Inferior parietal cortex (tissue), 1 donor: ENCODE data around the gene PIGBOS1.
"Not testable (repeated sequence)": the region's sequence is repeated elsewhere in the genome, so short reads cannot be mapped to it uniquely, and the experiment has no call there.

Experiments
- DNase-seq: peaks from one replicate; pipeline ENCODE4 v3.0.0-alpha.2; 2016; ENCODE audit errors: extremely low spot score

Gene PIGBOS1

DNA sequence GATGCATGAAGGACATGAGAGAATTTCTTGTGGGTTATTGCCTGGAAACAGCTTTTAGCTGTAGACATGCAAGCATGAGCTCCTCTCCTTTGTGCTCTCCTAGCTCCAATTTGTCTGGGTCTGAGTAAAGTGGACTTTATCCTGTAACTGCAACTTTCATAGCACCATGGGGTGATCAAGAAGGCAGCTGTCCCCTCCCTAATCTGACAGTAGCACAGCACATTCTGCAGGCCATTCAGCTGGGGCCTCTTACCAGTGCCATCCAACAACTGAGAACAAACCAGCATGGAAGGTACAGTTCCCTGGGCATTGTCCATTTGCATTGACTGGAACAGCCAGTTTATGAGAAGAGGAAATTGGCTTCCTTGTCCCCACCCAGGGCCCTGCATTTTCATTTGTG, 21.6 kb downstream of the PIGBOS1 start:
- no peak for DNase-seq

DNA sequence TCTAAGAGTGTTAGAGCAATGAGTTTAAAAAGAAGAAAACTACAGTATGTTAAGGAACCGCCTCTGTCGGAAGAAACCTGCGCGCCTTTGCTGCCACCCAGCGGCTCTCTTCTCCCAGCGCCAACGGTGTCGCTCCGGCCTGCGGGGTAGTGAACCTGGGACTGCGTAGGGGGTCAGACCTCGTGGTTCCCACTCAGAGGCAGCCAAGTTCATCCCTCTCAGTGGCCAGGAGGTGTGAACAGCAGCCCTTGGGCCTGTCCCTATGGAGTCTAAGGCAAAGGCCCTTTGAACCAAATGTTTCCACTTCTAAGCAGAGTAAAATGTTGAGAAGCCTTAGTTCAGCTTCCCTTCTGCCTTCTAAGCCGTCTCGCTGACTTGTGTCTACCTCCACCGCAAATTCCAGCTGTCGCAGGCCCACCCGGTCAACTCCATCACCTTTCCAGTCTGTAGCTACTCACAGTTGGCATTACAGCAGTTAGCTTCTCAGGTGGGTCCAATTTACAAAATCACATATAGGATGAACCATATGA, 28.3 kb downstream of the PIGBOS1 start:
- DNase-seq = peak; percentile 77

DNA sequence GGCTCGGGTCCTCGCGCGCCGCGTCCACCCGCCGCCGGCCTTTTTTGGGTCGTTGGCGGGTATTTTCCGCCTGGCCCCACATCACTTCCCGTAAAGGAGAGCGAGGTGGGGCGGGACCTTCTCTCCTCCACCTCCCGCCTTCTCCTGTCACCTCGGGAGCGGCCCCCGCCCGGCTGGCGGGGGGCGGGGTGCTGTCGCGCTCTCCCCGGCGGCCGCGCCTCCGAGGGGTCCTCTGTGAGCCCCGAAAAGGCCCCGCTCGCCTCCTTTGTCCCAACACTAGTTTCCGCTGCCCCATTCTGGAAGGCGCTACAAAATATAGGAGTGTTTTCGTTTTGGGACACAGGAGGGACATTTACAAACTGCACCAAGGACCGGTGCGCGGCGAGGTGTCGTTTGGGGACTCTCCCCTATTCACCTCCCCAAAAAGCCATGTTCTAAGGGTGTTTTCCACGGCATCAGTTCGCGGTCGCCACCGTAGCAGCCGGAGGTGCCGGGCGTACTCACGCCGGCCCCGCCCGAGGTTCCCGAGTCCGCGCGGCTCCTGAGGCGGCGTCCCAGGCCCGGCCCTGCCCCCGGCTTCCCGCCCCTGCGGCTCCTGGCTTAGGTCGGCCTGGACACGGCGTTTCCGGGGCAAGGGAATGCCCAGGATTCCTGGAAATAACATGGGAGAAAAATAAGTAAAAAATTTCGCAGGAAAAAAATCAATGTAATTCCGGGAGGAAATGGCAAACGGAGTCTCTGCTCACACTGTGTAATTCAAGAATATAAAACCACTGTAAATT, 29.0 kb downstream of the PIGBOS1 start, which contains the start of gene RAB27A:
TSS of gene RAB27A (minus strand) at position 68 of the 782 bp plus-strand sequence. CDS start 54,879 bp downstream, outside the sequence.
- DNase-seq = no peak

DNA sequence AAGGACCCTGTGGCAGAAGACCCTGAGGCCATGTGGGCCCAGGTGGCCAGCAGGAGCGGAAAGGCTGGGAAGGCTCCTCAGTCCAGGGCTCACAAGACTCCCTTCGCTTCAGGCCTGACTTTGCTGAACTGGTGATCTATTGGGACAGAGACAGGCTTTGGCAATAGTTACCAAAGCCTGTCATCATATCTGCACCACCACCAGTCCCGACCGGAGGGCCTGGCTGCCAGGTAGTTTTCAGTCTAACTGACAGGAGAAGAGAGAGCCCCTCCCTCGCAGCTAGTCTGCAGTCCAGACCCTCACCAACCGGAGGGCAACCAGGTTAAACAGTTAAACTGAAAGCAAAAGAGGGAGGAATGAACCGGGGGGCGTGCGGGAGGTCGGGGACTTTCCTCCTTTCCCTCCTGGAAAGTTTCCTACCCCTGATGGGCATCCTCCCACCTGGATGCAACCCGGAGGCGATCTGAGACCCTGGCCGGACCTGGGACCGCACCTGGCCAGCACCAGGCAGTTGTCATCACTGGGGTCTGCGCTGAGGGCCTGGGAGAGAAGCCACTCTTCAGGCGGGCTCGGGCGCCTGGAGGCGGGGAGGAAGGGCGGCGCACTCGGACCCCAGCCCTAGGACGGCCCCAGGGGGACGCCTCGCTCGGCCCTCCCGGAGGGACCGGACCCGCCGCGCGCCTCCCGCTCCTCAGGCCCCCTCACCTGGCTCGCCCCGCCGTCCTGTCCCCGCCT, 29.7 kb downstream of the PIGBOS1 start:
- DNase-seq = no peak

DNA sequence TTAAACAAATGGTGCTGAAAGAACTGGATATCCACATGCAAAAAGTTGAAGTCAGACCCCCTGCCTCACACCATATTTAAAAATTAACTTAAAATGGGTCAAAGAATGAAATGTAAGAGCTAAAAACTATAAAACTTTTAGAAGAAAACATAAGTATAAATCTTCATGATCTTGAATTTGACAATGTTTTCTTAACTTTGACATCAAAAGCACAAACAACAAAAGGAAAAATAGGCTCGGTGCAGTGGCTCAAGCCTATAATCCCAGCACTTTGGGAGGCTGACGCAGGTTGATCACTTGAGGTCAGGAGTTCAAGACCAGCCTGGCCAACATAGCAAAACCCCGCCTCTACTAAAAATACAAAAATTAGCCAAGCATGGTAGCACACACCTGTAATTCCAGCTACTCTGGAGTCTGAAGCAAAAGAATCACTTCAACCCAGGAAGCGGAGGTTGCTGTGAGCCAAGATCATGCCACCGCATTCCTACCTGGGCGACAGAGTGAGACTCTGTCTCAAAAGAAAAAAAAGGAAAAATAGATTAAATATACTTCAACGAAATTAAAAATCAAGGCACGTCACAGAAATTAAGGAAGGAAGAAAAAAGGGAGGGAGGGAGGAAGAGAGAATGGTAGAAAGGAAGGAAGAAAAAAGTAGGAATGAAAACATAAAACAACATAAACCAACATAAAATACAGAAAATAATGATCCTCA, 30.8 kb downstream of the PIGBOS1 start:
- no peak for DNase-seq

DNA sequence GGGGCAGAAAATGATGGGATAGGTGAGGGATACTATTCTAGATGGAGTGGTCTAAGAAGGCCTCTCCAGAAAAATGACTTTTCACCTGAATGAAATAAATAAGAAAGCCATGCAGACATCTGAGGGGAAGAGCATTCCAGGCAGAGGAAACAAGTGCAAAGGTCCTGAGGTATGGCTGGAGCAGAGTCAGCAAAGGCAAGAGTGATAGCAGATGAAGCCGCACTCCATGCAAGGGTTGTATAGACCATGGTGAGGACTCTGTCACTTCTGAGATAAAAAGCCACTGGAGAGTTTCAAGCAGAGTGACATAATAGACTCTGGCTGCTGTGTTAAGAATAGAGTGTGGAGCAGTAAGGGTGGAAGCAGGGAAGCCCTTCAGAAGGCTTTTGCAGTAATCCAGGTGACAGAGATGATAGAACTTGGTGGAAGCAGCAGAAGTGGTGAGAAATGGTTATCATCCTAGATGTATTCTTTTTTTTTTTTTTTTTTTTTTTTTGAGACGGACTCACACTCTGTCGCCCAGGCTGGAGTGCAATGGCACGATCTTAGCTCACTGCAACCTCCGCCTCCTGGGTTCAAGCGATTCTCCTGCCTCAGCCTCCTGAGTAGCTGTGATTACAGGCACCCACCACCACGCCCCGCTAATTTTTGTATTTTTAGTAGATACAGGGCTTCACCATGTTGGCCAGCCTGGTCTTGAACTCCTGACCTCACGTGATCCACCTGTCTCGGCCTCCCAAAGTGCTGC, 32.3 kb downstream of the PIGBOS1 start:
- DNase-seq = not testable (repeated sequence)

DNA sequence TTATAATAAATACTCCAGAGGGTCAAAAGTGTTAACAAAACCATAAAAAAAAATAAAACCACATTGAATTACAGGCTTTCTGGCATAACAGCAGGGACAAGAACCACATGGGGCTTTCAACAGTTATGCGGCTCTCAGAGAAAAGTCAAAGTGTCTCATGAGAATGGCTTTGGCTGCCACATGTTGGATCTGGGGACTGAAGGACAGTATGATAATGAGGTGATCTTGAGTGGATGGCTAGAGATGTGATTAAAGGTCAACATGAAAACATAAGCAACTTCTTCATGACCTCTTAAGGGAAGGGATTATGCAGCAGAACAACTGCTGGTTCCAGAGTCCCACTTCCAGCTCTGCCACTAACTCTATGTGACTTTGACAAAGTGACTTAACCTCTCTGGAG, 34.5 kb downstream of the PIGBOS1 start:
- DNase-seq = no peak

DNA sequence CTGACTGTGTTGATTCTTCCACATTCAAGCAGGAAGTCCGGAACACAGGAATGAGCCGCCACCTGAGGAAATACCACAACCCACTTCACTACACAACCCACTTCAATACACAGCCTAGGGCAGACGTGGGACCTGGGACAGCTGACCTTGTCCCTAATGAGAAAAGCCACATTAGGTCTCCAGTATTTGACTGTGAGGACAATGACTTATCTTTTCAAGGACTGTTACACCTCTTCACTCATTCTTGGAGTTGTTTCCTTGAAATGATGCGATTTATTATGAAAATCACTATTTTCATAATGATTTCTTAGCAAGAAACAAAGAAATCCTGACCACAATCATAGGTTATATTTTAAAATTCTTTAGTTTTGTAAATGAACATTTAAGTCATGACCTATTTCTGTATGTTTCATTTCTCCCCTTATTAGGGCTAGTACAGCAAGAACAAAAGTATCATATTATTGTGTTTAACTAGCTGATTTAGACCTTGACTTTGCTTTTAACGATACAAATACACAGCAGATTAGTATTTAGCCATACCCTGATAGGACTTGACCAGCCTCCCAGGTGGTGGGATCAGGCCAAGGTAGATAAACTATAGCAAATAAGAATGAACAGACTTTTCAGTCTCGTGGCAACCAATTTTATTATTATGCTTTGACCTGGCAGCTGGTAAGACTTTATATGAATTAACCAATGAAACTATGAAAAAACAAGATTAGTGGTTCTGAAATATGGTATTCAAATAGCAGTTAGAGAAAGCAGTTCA, 35.4 kb downstream of the PIGBOS1 start:
- DNase-seq = no peak

DNA sequence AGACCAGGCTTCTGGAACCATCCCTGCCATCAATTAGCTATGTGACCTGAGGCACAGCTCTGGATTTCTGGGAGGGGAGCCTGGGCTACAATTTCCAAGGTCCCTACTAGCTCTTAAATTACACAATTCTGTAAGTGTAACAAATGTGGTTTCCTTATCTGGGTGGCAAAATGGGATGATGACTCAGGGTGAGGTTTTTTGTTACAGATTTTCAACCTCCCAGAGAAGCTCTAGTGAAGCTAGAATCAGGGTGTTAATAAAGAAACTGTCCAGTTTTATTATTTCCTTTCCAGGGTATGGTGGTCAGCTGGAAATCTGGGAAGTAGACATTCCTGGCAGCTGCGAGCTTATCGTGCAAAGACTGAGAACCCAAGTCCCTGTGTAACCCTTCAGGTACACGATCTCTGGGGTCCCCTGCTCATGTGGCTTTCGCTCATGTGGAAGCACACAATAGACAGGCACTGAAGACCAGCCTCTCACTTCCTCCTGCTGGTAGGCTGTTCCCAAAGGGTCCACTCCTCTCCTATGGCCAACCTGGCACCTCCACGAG, 36.6 kb downstream of the PIGBOS1 start:
- no peak for DNase-seq

DNA sequence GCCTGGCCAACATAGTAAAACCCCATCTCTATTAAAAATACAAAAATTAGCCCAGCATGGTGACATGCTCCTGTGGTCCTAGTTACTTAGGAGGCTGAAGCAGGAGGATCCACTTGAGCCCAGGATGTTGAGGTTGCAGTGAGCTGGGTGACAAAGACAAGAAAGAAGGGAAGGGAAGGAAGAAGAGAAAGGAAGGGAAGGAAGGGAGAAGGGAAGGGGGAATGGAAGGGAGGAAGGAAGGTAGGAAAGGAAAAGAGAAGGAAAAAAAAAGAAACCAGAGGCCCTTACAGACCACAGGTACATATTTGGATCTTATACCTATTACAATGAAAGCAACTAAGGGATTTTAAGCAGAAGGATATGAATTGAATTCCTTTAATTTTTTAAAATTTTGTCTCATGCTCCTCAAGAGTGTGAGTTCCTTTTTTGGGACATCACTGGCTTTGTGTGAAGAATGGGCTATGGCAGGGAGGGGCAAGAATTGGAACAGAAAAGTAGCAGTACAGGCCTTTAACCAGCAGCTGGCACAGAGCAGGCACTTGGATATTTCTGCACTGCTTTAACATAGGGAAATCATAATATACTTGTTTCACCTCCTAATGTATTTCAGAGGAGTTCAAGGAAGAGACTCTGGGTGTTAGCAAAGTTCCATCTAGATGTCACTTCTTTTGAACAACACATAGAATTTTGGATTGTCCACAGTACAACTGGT, 37.2 kb downstream of the PIGBOS1 start:
- no peak for DNase-seq

DNA sequence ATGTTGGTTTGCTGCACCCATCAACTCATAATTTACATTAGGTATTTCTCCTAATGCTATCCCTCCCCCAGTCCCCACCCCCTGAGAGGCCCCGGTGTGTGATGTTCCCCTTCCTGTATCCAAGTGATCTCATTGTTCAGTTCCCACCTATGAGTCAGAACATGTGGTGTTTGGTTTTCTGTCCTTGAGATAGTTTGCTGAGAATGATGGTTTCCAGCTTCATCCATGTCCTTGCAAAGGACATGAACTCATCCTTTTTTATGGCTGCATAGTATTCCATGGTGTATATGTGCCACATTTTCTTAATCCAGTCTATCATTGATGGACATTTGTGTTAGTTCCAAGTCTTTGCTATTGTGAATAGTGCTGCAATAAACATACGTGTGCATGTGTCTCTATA, 38.3 kb downstream of the PIGBOS1 start:
- not testable (repeated sequence) for DNase-seq

DNA sequence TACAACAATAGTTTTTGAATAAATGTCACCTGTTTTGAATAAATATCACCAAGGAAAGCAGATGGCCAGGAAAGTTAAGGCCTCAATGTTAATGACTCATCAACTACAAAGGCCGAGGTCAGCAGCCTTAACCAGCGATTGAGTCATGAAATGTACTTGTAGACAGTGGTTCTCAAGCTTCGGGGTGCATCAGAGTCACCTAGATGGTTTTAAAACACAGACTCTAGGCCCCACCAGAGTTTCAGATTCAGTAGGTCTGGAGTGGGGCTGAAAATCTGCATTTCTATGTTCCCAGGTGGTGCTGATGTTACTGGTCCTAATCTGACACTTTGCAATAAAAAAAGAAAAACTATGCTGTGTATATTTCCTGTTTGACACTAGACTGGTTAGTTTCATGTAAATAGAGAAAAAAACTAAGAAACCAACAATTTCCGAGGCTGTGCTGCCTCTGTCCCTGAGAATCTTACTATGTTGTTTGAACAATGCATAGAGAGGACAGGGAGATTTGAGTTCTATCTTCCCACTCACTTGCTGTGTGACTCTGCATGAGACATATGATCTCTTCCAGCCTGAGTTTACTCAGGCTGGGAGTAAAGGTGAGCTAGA, 39.1 kb downstream of the PIGBOS1 start:
- DNase-seq = no peak

DNA sequence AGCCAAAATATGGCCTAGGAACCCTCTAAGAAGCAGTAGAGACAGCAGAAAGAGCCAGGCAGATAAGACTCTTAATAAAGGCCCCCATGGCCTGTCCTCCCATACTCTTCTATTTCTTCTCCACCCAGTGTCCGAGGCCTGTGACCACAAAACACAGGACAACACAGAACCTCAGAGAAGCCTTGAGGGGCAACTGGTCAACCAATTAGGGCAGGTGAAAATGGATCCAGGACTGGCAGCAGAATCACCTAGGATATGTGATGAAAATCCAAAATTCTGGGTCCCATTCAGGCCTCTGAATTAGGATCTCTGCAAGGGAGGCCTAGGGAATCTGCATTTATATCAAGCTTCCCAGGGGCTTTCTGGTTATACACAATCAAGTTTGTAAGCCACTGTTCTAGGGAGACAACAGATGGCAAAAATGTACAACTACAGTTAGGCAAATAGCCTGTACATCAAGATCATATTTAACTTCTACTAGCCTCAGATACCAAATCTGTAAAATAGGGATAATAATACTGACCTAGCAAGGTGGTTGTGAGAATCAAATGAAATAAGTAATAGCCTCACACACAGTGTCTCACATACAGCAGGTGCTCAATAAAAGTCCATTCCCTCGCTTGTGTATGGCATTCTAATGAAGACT, 39.7 kb downstream of the PIGBOS1 start:
- DNase-seq = no peak

DNA sequence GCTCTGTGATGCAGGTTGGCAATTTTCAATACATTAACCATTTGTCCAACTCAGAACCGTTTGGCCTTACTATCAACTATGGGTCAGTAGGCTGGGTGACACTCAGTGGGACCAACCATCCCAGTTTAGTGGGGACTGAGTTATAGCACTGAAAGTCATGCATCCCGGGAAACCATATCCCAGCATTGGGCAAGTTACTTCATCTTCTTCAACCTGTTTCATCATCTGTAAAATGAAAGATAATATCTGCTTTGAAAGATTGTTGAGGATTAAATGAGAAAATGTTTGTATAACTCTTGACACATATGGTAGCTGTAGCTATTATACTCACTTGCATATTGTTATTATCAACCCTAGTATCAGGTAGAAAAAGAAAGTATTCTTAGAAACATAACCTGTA, 41.2 kb downstream of the PIGBOS1 start:
- no peak for DNase-seq

DNA sequence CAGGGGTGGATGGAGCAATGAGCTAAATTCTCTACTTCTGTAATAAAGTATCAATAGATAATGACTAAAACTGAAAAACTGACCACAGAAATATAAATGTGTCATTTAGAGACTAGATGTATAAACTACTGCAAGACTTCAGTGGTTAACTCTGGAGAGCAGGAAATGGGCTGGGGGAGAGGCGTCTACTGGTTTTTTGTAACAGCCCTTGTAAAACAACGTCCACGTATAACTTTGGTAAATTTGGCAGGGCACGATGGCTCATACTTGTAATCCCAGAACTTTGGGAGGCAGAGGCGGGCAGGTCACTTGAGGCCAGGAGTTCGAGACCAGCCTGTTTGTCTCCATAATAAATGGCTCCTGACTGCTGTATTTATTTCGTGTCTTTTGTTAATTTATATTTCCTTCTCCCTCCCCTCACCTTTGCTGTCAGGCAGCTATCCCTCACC, 41.8 kb downstream of the PIGBOS1 start:
- DNase-seq = no peak

DNA sequence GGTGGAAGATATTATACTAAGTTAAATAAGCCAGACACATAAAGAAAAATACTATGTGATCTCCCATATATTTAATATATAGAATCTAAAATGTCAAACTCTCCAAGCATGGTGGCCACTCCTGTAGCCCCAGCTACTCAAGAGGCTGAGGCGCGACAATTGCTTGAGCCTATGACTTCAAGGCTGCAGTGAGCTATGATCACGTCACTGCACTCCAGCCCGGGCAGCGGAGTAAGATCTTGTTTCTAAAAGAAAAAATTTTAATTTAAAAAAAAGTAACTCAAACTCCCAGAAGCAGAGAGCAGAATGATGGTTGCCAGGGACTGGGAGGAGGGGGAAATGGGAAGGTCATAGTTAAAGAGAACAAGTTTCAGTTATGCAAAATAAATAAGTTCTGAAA, 42.6 kb downstream of the PIGBOS1 start:
- DNase-seq = no peak

DNA sequence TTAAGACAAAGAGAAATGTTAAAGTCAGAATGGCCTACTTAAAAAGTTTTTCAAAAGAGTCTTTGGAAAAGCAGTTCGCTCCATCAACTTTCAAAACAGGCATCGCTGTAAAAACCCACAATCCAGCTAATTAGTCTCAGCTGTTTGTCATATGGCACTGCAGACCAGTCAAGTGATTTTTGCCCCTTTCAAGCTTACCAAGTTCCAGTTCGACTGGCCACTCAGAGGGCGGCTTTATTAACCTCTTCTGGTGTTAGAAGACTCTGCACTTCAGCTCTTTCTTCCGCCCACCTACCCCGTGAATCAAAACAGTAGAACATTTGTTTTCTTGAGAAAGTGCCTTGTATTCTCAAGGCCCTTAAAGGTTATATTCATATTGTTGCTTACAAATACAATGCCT, 48.6 kb downstream of the PIGBOS1 start:
- DNase-seq = no peak

DNA sequence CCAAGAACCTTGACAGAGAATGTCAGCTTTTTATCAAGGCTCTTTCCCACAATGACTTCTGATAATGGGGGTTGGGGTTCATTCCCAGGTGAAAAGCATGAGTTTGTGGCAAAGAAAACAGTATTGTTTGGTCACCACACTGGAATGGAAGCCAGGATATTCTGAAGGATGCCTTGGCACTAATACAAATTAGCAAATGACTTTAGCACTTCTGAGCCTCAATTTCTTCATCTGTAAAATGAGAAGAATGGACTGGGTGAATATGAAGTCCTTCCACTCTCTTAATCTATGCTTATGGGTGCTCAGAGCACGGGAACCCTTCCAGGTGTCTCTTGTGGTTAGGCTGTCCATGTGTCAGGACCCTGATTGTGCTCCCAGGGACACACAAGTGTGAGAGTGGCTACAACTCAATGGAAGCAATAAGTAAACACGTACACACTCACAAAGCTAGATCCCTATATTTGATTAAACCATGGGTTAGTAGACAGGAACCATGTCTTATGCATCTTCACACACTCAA, 50.7 kb downstream of the PIGBOS1 start:
- no peak for DNase-seq
